Right lobe of liver (tissue), 6 donors: ENCODE results near the gene ARTN. TPM values are rescaled to one million over a fixed set of nuclear protein-coding genes. Genes with fewer than 3 reads are reported as not detected.

Source experiments
- ATAC-seq, 4 donors: fragments of 200-7000 bp; cut with Tn5 transposase; one replicate each; pipeline ENCODE4 v1.9.1; 2020; ENCODE audit warnings: mild to moderate bottlenecking in 4 of 4, moderate library complexity in 4 of 4
- DNase-seq, 3 donors: peaks; one replicate each; pipeline ENCODE4 v3.0.0-alpha.2; 2020
- H3K27ac ChIP-seq, 3 donors: fragments of 200-600 bp; one replicate each; pipeline ENCODE4 v1.8.0; 2022
- H3K27me3 ChIP-seq, 2 donors: fragments of 200-600 bp; one replicate each; pipeline ENCODE4 v1.8.0; 2022
- H3K36me3 ChIP-seq, 4 donors: fragments of 200-600 bp; sonication (generic) in 1 of 4; one replicate each; pipeline versions ENCODE4 v1.5.1 to v1.8.0; 2017 to 2022; ENCODE audit warnings: control low read depth in 1 of 4
- H3K4me1 ChIP-seq, 4 donors: fragments of 200-600 bp; sonication (generic) in 1 of 4; one replicate each; pipeline versions ENCODE4 v1.5.1 to v1.8.0; 2017 to 2022; ENCODE audit warnings: control low read depth in 1 of 4
- H3K4me3 ChIP-seq, 3 donors: fragments of 200-600 bp; one replicate each; pipeline ENCODE4 v1.8.0; 2022
- H3K9me3 ChIP-seq, 4 donors: fragments of 200-600 bp; sonication (generic) in 1 of 4; one replicate each; pipeline versions ENCODE4 v1.5.1 to v1.8.0; 2017 to 2022; ENCODE audit warnings: control low read depth in 1 of 4
- CTCF ChIP-seq, 4 donors: fragments of 200-600 bp in 3 of 4; fragments of 450-650 bp in 1 of 4; IDR thresholded peaks; one replicate each; pipeline versions ENCODE4 v1.5.1 to v1.8.0; 2016 to 2022; ENCODE audit warnings: antibody characterized with exemption in 4 of 4, mild to moderate bottlenecking in 2 of 4
- POLR2A ChIP-seq: fragments of 450-650 bp; IDR thresholded peaks from one replicate; pipeline ENCODE4 v1.6.1; 2017; ENCODE audit warnings: antibody characterized with exemption, mild to moderate bottlenecking
- WGBS: methylation state at CpG from one replicate; pipeline ENCODE4 v1.1.6; 2018; ENCODE audit warnings: low coverage, low lambda C conversion rate; ENCODE audit not compliant: insufficient coverage; ENCODE audit errors: missing lambda C conversion rate; 5-methylcytosine and 5-hydroxymethylcytosine counted together
- intact Hi-C, 2 donors: fragments of 100-400 bp; cut with DNase I; formaldehyde crosslinking; loops; one replicate each; pipeline versions ENCODE4 v1.11.2 to v1.14.1; 2022
- total RNA-seq, 6 experiments: library from RNA; depleted of rRNA in 2 of 6; stranded (reverse); fragments of >200 nt in 2 of 6; fragmentation: NEBNext Ultra II Directional in 3 of 6; extraction: Animal tissue kit (Norgen Biotek cat#: 25700) in 3 of 6; gene quantifications; one replicate each; pipeline versions ENCODE4 v1.1.0 to v1.2.4, GENCODE V29; 2016 to 2023
- donor health status: DM: no; HTN: yes; CAD: no.
- donor health status: DM: no; HTN: no; CAD: no.
- donor health status: DM: no; HTN: no; CAD: no.
- donor health status: DM: no; HTN: yes; CAD: no.
- donor health status: DM: no; HTN: yes; CAD: no.

Gene ARTN
- total RNA-seq, 6 experiments from 2014 or later: 0.31 to 0.32 (median 0.31) TPM; not detected in 3

GRCh38 chr1:43968348-43968948, 34.8 kb downstream of the ARTN start:
- no peaks in the 10 kb centered on the region for H3K36me3 ChIP-seq
- DNase-seq (no peak), ATAC-seq (no peak)
- peaks cover 0 to 8% (median 3%) of the 10 kb centered on the region in 4 donors for H3K4me1 ChIP-seq
- 84% methylated on average over 4 of the region's 6 CpGs for WGBS
- H3K4me3 ChIP-seq: no peak overlapping the region
- H3K9me3 ChIP-seq: no peaks in the 10 kb centered on the region
- intact Hi-C loops: no loop called here
- H3K27me3 ChIP-seq: no peaks in the 10 kb centered on the region
- TF ChIP-seq POLR2A (no peak), CTCF (IDR thresholded peaks at IDR 0.05) (no peak)
- no peak overlapping the region for H3K27ac ChIP-seq

GRCh38 chr1:43969416-43969745, 35.8 kb downstream of the ARTN start:
- 56% methylated on average over 7 of the region's 7 CpGs for WGBS
- no peaks in the 10 kb centered on the region for H3K27me3 ChIP-seq
- no peak overlapping the region for H3K27ac ChIP-seq
- DNase-seq (no peak), ATAC-seq (no peak)
- peak overlapping the region in 1 of 3 donors; percentile 98 for H3K4me3 ChIP-seq
- H3K36me3 ChIP-seq: no peaks in the 10 kb centered on the region
- intact Hi-C loops: no loop called here
- peaks cover 0 to 8% (median 3%) of the 10 kb centered on the region in 4 donors for H3K4me1 ChIP-seq
- no peak for TF ChIP-seq POLR2A
- TF ChIP-seq CTCF (IDR thresholded peaks at IDR 0.05): no peak
- no peaks in the 10 kb centered on the region for H3K9me3 ChIP-seq

- H3K36me3 ChIP-seq: no peaks in the 10 kb centered on the region
- H3K4me3 ChIP-seq: peak within 1 kb of the TSS; percentile 77 to 98 (median 86)
- peak in 1 of 4 donors; percentile 14 for TF ChIP-seq CTCF (IDR thresholded peaks at IDR 0.05)
- peak; percentile 27 for TF ChIP-seq POLR2A
- intact Hi-C loops: no loop called here
- H3K27ac ChIP-seq: no peak within 1 kb of the TSS
- peak; percentile 97 to 98 (median 98) for DNase-seq
- H3K9me3 ChIP-seq: no peaks in the 10 kb centered on the region
- ATAC-seq: peak; percentile 87 to 93 (median 90)
- no peaks in the 10 kb centered on the region for H3K27me3 ChIP-seq
- 0% methylated on average over 16 of the region's 47 CpGs for WGBS
- H3K4me1 ChIP-seq: peaks cover 0 to 8% (median 3%) of the 10 kb centered on the region in 4 donors
These were observed 36.3 kb downstream of the ARTN start, which contains the start of gene DPH2 for GRCh38 chr1:43969746-43970466. TSS of gene DPH2 (plus strand) at chr1:43970010. CDS start at chr1:43970176, 166 bp downstream.

DNA sequence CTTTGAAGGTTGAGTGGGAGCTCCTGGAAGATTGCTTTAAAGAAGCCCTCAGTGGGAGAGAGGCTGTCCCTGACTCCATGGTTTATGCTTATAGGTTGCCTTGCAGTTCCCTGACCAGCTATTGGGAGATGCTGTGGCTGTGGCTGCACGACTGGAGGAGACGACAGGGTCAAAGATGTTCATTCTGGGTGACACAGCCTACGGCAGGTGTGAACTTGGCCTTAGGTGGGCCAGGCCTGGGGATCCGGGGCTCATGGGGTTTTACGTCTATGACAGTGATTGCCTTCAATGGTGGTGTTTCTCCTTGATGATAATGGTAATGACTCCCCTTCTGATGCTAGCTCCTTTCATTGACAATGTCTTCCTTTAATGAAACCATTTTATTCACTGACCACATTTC, 36.9 kb downstream of the ARTN start:
- DNase-seq: peak in 1 of 3 donors; percentile 50
- no peak overlapping the region for H3K27ac ChIP-seq
- no peak for TF ChIP-seq POLR2A
- no peak for TF ChIP-seq CTCF (IDR thresholded peaks at IDR 0.05)
- H3K36me3 ChIP-seq: no peaks in the 10 kb centered on the region
- intact Hi-C loops: no loop called here
- no peaks in the 10 kb centered on the region for H3K9me3 ChIP-seq
- 56% methylated on average over 4 of the region's 5 CpGs for WGBS
- no peaks in the 10 kb centered on the region for H3K27me3 ChIP-seq
- peak overlapping the region; percentile 77 to 98 (median 86) for H3K4me3 ChIP-seq
- no peak for ATAC-seq
- H3K4me1 ChIP-seq: peaks cover 0 to 9% (median 3%) of the 10 kb centered on the region in 4 donors
